Activated B cell treated with CpG ODN at 0.5 μM for 24 hours (primary cell): ENCODE data around the gene MYL6B. TPM values are rescaled to one million over a fixed set of nuclear protein-coding genes. Genes with fewer than 3 reads are reported as not detected.

ENCODE experiments used
- ATAC-seq: fragments of 200-7000 bp; cut with Tn5 transposase; one replicate; pipeline ENCODE4 v1.10.0; 2021; ENCODE audit warnings: low read depth, mild to moderate bottlenecking, moderate library complexity
- CTCF ChIA-PET: fragments of 350-600 bp; sonication (Branson Sonifier 250); formaldehyde crosslinking; loops from one replicate; lab custom pipeline; 2021; ENCODE audit warnings: antibody characterized with exemption; lab: Charles Lee
- POLR2A ChIA-PET: fragments of 350-600 bp; sonication (Branson Sonifier 250); formaldehyde crosslinking; loops from one replicate; lab custom pipeline; 2021; ENCODE audit warnings: antibody characterized with exemption; lab: Charles Lee
- DNase-seq: peaks from one replicate; pipeline ENCODE4 v3.0.0; 2022
- H3K27ac Mint-ChIP-seq: one replicate; pipeline ENCODE4 v1.8.0; 2020; ENCODE audit warnings: mixed read lengths
- H3K27me3 Mint-ChIP-seq: one replicate; pipeline ENCODE4 v1.8.0; 2021; ENCODE audit warnings: mixed read lengths
- H3K36me3 Mint-ChIP-seq: one replicate; pipeline ENCODE4 v1.8.0; 2021; ENCODE audit warnings: low read depth, mixed read lengths
- H3K4me1 Mint-ChIP-seq: one replicate; pipeline ENCODE4 v1.8.0; 2021; ENCODE audit warnings: mixed read lengths
- H3K4me3 Mint-ChIP-seq: one replicate; pipeline ENCODE4 v1.8.0; 2020; ENCODE audit warnings: mild to moderate bottlenecking, mixed read lengths
- H3K9me3 Mint-ChIP-seq: one replicate; pipeline ENCODE4 v1.8.0; 2020; ENCODE audit warnings: mixed read lengths
- CTCF ChIP-seq: fragments of 200-600 bp; IDR thresholded peaks from one replicate; pipeline ENCODE4 v1.8.0; 2022; ENCODE audit warnings: antibody characterized with exemption, mild to moderate bottlenecking
- intact Hi-C: fragments of 100-400 bp; cut with micrococcal nuclease; formaldehyde crosslinking; loops from one replicate; pipeline ENCODE4 v1.15.1; 2024
- total RNA-seq: library from RNA; stranded (reverse); gene quantifications from 2 replicates; pipeline ENCODE4 v1.2.3, GENCODE V29; 2022

MYL6B gene
- total RNA-seq: 25.2 and 36.2 TPM in 2 replicates

DNA sequence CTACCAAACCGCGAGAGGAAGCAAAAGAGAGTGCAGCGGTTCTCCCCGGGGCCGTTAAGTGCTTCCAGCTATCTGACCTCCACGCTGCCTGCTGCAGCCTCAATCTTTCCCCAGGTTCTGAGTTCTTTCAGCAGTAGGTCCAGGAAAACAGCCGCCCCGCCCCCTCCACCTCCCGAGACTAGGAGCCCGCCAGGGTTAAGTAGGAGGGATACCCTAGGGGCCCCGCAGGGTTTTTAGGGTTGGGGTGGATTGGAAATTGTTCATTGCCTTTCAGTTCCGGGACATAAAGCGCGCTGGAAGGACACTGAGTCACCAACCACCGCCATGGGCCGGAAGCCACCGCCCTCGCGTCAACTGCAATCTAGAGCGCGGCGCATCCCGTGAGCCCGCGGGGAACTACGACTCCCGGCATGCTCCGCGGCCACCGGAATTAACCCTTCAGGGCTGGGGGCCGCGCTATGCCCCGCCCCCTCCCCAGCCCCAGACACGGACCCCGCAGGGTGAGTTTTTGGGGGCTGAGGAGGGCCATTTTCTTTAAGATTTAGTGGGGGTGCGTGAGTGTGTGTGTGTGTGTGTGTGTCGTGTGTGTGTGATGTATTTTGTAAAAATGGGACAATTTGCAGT is at the start of gene MYL6B:
Gene MYL6B (plus strand): TSS at position 456 of the 624 bp plus-strand sequence. CDS start 1,332 bp downstream, outside the sequence.
- H3K4me1 Mint-ChIP-seq: peaks cover 38% of the 10 kb centered on the region
- CTCF ChIA-PET: interaction anchor here (0.9 to 1.3 kb wide), 3 partner anchors 26 to 37 kb away, joined by 4 to 7 read pairs (median 4); partner anchors contain the start of genes SMARCC2 and ZC3H10
- H3K9me3 Mint-ChIP-seq: no peaks in the 10 kb centered on the region
- H3K27me3 Mint-ChIP-seq: no peaks in the 10 kb centered on the region
- POLR2A ChIA-PET: interaction anchor here (0.6 to 3.4 kb wide), 22 partner anchors 10 to 506 kb away, joined by 3 to 80 read pairs (median 4); partner anchors contain the start of genes ESYT1, GLS2, PA2G4 and RAB5B
- TF ChIP-seq CTCF: no peak
- ATAC-seq (peak; percentile 89), DNase-seq (peak; percentile 87)
- peak within 1 kb of the TSS; percentile 99 for H3K27ac Mint-ChIP-seq
- H3K4me3 Mint-ChIP-seq: peak within 1 kb of the TSS; percentile 93
- intact Hi-C loops: loop anchor here (1.0 kb wide), 5 partner anchors 24 to 208 kb away; partner anchors contain the start of genes ESYT1, NABP2, PA2G4 and STAT2
- peaks cover 15% of the 10 kb centered on the region for H3K36me3 Mint-ChIP-seq

DNA sequence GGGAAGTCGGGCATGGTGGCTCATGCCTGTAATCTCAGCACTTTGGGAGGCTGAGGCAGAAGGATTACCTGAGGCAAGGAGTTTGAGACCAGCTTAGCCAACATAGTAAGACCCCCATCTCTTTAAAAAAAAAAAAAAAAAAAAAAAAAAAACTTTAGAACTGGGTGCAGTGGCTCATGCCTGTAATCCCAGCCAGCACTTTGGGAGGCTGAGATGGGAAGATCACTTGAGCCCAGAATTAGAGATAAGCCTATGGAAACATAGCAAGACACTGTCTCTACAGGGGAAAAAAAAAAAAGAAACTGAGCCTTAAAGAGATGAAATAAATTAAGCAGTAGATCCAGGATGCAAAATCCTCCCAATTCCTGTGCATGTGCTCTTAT is 49.7 kb upstream of the MYL6B start:
- ATAC-seq: no peak
- DNase-seq: no peak
- no peak for TF ChIP-seq CTCF
- POLR2A ChIA-PET: interaction anchor here (0.6 to 3.4 kb wide), 5 partner anchors 12 to 118 kb away, joined by 3 to 112 read pairs (median 5); partner anchors contain the start of genes RPL41, RPS26 and ZC3H10
- Mint-ChIP-seq H3K4me1 (peaks cover 33% of the 10 kb centered on the region), H3K4me3 (peak overlapping the region; percentile 32), H3K9me3 (no peaks in the 10 kb centered on the region), H3K27me3 (peaks cover 2% of the 10 kb centered on the region), H3K36me3 (peaks cover 27% of the 10 kb centered on the region), H3K27ac (no peak overlapping the region)
- intact Hi-C loops: loop anchor here (5.0 kb wide), 2 partner anchors 175 to 585 kb away; partner anchors contain the start of genes PTGES3 and PYM1
- CTCF ChIA-PET: no interaction called here

- peaks cover 33% of the 10 kb centered on the region for H3K4me1 Mint-ChIP-seq
- peak overlapping the region; percentile 98 for H3K4me3 Mint-ChIP-seq
- DNase-seq: no peak
- H3K27ac Mint-ChIP-seq: peak overlapping the region; percentile 93
- CTCF ChIA-PET: interaction anchor here (2.1 to 2.4 kb wide), 2 partner anchors 15 to 24 kb away, joined by 6 to 10 read pairs; partner anchors contain the start of gene ZC3H10
- intact Hi-C loops: loop anchor here (5.0 kb wide), 2 partner anchors 176 to 584 kb away; partner anchors contain the start of genes PTGES3 and PYM1
- no peaks in the 10 kb centered on the region for H3K27me3 Mint-ChIP-seq
- no peak for TF ChIP-seq CTCF
- H3K9me3 Mint-ChIP-seq: no peaks in the 10 kb centered on the region
- POLR2A ChIA-PET: interaction anchor here (0.5 to 3.4 kb wide), 6 partner anchors 14 to 164 kb away, joined by 3 to 112 read pairs (median 8); partner anchors contain the start of genes ERBB3, RPL41 and ZC3H10
- H3K36me3 Mint-ChIP-seq: peaks cover 32% of the 10 kb centered on the region
- no peak for ATAC-seq
Measured at GRCh38 chr12:56103066-56103711, 49.2 kb upstream of the MYL6B start.

- ChIA-PET CTCF (interaction anchor here (0.7 to 2.4 kb wide), 6 partner anchors 8 to 177 kb away, joined by 3 to 10 read pairs (median 4); partner anchors contain the start of genes RNF41 and ZC3H10), POLR2A (interaction anchor here (0.7 to 3.4 kb wide), 31 partner anchors 9 to 533 kb away, joined by 3 to 112 read pairs (median 6); partner anchors contain the start of genes CD63, CNPY2, DNAJC14 and ERBB3)
- TF ChIP-seq CTCF: no peak
- DNase-seq: no peak
- Mint-ChIP-seq H3K27ac (peak overlapping the region; percentile 93), H3K27me3 (no peaks in the 10 kb centered on the region), H3K36me3 (peaks cover 38% of the 10 kb centered on the region), H3K9me3 (no peaks in the 10 kb centered on the region), H3K4me1 (peaks cover 33% of the 10 kb centered on the region), H3K4me3 (peak overlapping the region; percentile 98)
- ATAC-seq: no peak
- intact Hi-C loops: loop anchor here (1.0 to 5.0 kb wide), 12 partner anchors 13 to 584 kb away; partner anchors contain the start of genes DNAJC14, ESYT1, MYL6B and PTGES3
Measured at GRCh38 chr12:56103823-56104108, 48.6 kb upstream of the MYL6B start.
